Measurements from ENCODE around the gene PHLDA1.

DNA sequence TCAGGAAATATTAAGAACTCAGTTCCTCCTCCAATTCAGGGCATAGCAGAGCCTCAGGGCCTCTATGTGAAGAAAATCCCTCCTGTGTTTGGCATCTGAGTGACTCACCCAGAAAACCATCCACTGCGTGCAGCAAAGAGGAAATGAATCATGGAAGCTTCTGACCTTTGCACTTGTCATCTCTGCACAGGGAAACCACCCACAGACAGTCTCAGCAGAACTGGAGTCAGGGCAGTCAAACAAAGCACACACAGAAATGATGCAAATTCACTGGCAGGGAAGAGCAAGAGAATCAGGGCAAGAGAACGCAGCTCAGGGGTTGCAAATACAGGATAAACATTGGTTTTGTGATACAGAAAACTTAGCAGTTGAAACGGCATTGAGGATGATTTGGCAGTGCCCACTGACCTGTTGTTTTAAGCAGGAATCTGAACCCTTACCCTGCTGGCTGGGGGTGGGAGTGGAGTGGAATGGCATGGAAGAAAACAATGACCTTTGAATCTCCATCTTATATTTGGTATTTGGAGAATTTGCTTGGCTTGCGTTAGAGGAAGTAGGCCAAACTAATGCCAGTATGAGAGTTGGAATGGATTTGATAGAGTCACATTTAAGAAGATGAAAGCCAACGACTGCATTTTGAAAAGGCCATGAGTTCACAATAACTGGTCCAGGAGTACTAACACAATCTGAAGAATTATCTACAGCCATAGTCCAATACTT is 53.5 kb downstream of the PHLDA1 start:
- TF ChIP-seq, protein P1, sequence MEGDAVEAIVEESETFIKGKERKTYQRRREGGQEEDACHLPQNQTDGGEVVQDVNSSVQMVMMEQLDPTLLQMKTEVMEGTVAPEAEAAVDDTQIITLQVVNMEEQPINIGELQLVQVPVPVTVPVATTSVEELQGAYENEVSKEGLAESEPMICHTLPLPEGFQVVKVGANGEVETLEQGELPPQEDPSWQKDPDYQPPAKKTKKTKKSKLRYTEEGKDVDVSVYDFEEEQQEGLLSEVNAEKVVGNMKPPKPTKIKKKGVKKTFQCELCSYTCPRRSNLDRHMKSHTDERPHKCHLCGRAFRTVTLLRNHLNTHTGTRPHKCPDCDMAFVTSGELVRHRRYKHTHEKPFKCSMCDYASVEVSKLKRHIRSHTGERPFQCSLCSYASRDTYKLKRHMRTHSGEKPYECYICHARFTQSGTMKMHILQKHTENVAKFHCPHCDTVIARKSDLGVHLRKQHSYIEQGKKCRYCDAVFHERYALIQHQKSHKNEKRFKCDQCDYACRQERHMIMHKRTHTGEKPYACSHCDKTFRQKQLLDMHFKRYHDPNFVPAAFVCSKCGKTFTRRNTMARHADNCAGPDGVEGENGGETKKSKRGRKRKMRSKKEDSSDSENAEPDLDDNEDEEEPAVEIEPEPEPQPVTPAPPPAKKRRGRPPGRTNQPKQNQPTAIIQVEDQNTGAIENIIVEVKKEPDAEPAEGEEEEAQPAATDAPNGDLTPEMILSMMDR (IDR thresholded peaks at IDR 0.05), result no peak
- no peak for TF ChIP-seq ZFX (IDR thresholded peaks at IDR 0.05; ENCODE audit: borderline replicate concordance)
